B cell (primary cell): ENCODE data around the gene PIWIL1. TPM values are rescaled to one million over a fixed set of nuclear protein-coding genes. Genes with fewer than 3 reads are reported as not detected.

Experiments used
- ATAC-seq: fragments of 200-7000 bp; cut with Tn5 transposase; one replicate; pipeline ENCODE4 v1.10.0; 2021; ENCODE audit warnings: low read depth, mild to moderate bottlenecking, moderate number of reproducible peaks, moderate library complexity
- CTCF ChIA-PET: fragments of 350-600 bp; sonication (Branson Sonifier 250); formaldehyde crosslinking; loops from one replicate; lab custom pipeline; 2021; ENCODE audit warnings: antibody characterized with exemption, inconsistent platforms; lab: Charles Lee
- POLR2A ChIA-PET: fragments of 350-600 bp; sonication (Branson Sonifier 250); formaldehyde crosslinking; loops from one replicate; lab custom pipeline; 2021; ENCODE audit warnings: antibody characterized with exemption; lab: Charles Lee
- DNase-seq: peaks from one replicate; pipeline ENCODE4 v3.0.0; 2013
- H2AFZ ChIP-seq: 2 replicates; pipeline ENCODE4 v1.6.1; 2012; ENCODE audit warnings: mild to moderate bottlenecking, low read depth, low read length; ENCODE audit not compliant: insufficient read depth, poor library complexity, severe bottlenecking
- H3K27ac ChIP-seq, 2 donors: 1 replicate in 1 of 2; 2 replicates in 1 of 2; pipeline ENCODE4 v1.5.1; 2012 to 2013; ENCODE audit warnings: low read length in 2 of 2, mild to moderate bottlenecking in 2 of 2, moderate library complexity in 1 of 2
- H3K27me3 ChIP-seq, 4 experiments: fragments of 200-600 bp in 1 of 4; sonication (generic) in 1 of 4; replicated peaks in 1 of 4; 1 replicate in 2 of 4; 2 replicates in 2 of 4; pipeline versions ENCODE4 v1.6.1 to v1.7.0; 2013 to 2016; ENCODE audit warnings: low read length in 3 of 4, mild to moderate bottlenecking in 2 of 4, mixed read lengths in 1 of 4, moderate library complexity in 1 of 4; ENCODE audit not compliant: insufficient read depth in 4 of 4, control insufficient read depth in 3 of 4; ENCODE audit errors: control extremely low read depth in 1 of 4
- H3K36me3 ChIP-seq, 2 experiments: replicated peaks in 1 of 2; 1 replicate in 1 of 2; 2 replicates in 1 of 2; pipeline versions ENCODE4 v1.6.1 to v1.7.1; 2013; ENCODE audit warnings: low read length in 1 of 2; ENCODE audit not compliant: insufficient read depth in 2 of 2, control insufficient read depth in 1 of 2; ENCODE audit errors: control extremely low read depth in 1 of 2, extremely low read depth in 1 of 2
- H3K4me1 ChIP-seq, 2 donors: fragments of 200-600 bp in 1 of 2; sonication (generic) in 1 of 2; 1 replicate in 1 of 2; 2 replicates in 1 of 2; pipeline versions ENCODE4 v1.5.1 to v1.6.1; 2013 to 2017; ENCODE audit warnings: low read length in 2 of 2; ENCODE audit not compliant: control insufficient read depth in 2 of 2, insufficient read depth in 2 of 2
- H3K4me2 ChIP-seq: replicated peaks from 2 replicates; pipeline ENCODE3; 2012; ENCODE audit warnings: mild to moderate bottlenecking, low read depth, low read length; ENCODE audit not compliant: poor library complexity, severe bottlenecking
- H3K4me3 ChIP-seq, 5 experiments: fragments of 200-600 bp in 1 of 5; sonication (generic) in 1 of 5; 1 replicate in 3 of 5; 2 replicates in 2 of 5; pipeline versions ENCODE4 v1.5.1 to v1.7.0; 2011 to 2016; ENCODE audit warnings: low read length in 4 of 5, mild to moderate bottlenecking in 4 of 5, low read depth in 2 of 5, control low read depth in 1 of 5, moderate library complexity in 1 of 5; ENCODE audit not compliant: insufficient read depth in 1 of 5; ENCODE audit errors: control extremely low read depth in 1 of 5, extremely low read depth in 1 of 5
- H3K79me2 ChIP-seq: fragments of 200-600 bp; sonication (generic); one replicate; pipeline ENCODE4 v1.6.0; 2016; ENCODE audit warnings: low read length; ENCODE audit not compliant: control insufficient read depth, insufficient read depth
- H3K9ac ChIP-seq: fragments of 200-600 bp; sonication (generic); 2 replicates; pipeline ENCODE4 v1.6.1; 2017; ENCODE audit warnings: mild to moderate bottlenecking, low read length, moderate library complexity
- H3K9me3 ChIP-seq, 3 donors: one replicate each; pipeline versions ENCODE4 v1.6.1 to v1.7.1; 2013; ENCODE audit warnings: low read length in 2 of 3; ENCODE audit not compliant: control insufficient read depth in 2 of 3, insufficient read depth in 1 of 3; ENCODE audit errors: control extremely low read depth in 1 of 3
- H4K20me1 ChIP-seq: 2 replicates; pipeline ENCODE4 v1.6.0; 2012; ENCODE audit warnings: mild to moderate bottlenecking, low read length; ENCODE audit not compliant: insufficient read depth, control insufficient read depth, poor library complexity, severe bottlenecking
- H3K27ac Mint-ChIP-seq: one replicate; pipeline ENCODE4 v1.8.0; 2021; ENCODE audit warnings: mixed read lengths
- H3K27me3 Mint-ChIP-seq: one replicate; pipeline ENCODE4 v1.8.0; 2021; ENCODE audit warnings: mixed read lengths
- H3K4me1 Mint-ChIP-seq: one replicate; pipeline ENCODE4 v1.8.0; 2021; ENCODE audit warnings: mixed read lengths
- H3K4me3 Mint-ChIP-seq: one replicate; pipeline ENCODE4 v1.8.0; 2021; ENCODE audit warnings: mixed read lengths
- H3K9me3 Mint-ChIP-seq: one replicate; pipeline ENCODE4 v1.8.0; 2022; ENCODE audit warnings: mixed read lengths; ENCODE audit not compliant: insufficient read depth
- CTCF ChIP-seq: fragments of 200-600 bp; IDR thresholded peaks from one replicate; pipeline ENCODE4 v1.8.0; 2022; ENCODE audit warnings: antibody characterized with exemption, mild to moderate bottlenecking
- EZH2 ChIP-seq: IDR thresholded peaks from 2 replicates; pipeline ENCODE4 v1.6.1; 2012; ENCODE audit warnings: borderline replicate concordance, low read depth, mild to moderate bottlenecking, moderate library complexity, low read length; ENCODE audit not compliant: insufficient read depth, poor library complexity, severe bottlenecking
- WGBS: methylation state at CpG from one replicate; pipeline ENCODE4 v1.1.5; 2013; ENCODE audit warnings: missing lambda C conversion rate; ENCODE audit not compliant: insufficient coverage; 5-methylcytosine and 5-hydroxymethylcytosine counted together
- intact Hi-C: fragments of 100-400 bp; cut with micrococcal nuclease; formaldehyde crosslinking; loops from one replicate; pipeline ENCODE4 v1.10.0; 2022
- polyA plus RNA-seq: library from polyadenylated mRNA; depleted of rRNA; stranded (reverse); fragments of >200 nt; gene quantifications from 2 replicates; pipeline ENCODE4 v1.2.3, GENCODE V29; 2012
- total RNA-seq, 2 donors: library from RNA; stranded (reverse); fragments of 120-200 nt in 1 of 2; gene quantifications; 1 replicate in 1 of 2; 2 replicates in 1 of 2; pipeline versions ENCODE4 v1.2.3 to v1.2.4, GENCODE V29; 2013 to 2022

PIWIL1 gene
- total and polyA plus RNA-seq, 2 donors (not counting 1 experiment from before 2014, with no cell fraction given): not detected

GRCh38 chr12:130298322-130299021 lies 39.2 kb upstream of the PIWIL1 start:
- H3K4me1 ChIP-seq: no peaks in the 10 kb centered on the region
- ChIA-PET POLR2A (no interaction called here), CTCF (no interaction called here)
- intact Hi-C loops: no loop called here
- TF ChIP-seq CTCF: no peak
- no peak for TF ChIP-seq EZH2
- H3K4me1 Mint-ChIP-seq: no peaks in the 10 kb centered on the region
- H3K36me3 ChIP-seq: no peaks in the 10 kb centered on the region
- no peak overlapping the region for H3K27ac ChIP-seq
- H3K27me3 Mint-ChIP-seq: no peaks in the 10 kb centered on the region
- H3K4me3 Mint-ChIP-seq: no peak overlapping the region
- no peak overlapping the region for H3K4me3 ChIP-seq
- no peaks in the 10 kb centered on the region for H3K27me3 ChIP-seq
- peaks cover 12% of the 10 kb centered on the region for H3K9me3 Mint-ChIP-seq
- 100% methylated on average over 2 of the region's 5 CpGs for WGBS
- no peak for ATAC-seq
- no peaks in the 10 kb centered on the region for H4K20me1 ChIP-seq
- peaks cover 0 to 39% (median 2%) of the 10 kb centered on the region in 3 donors for H3K9me3 ChIP-seq
- no peak overlapping the region for H3K27ac Mint-ChIP-seq
- H3K4me2 ChIP-seq: no peak overlapping the region
- no peak for DNase-seq
- no peak overlapping the region for H2AFZ ChIP-seq
- H3K79me2 ChIP-seq: no peaks in the 10 kb centered on the region
- H3K9ac ChIP-seq: no peak overlapping the region

- Histone ChIP-seq H4K20me1 (no peaks in the 10 kb centered on the region), H3K4me1 (no peaks in the 10 kb centered on the region), H3K4me2 (no peak overlapping the region), H3K27ac (no peak overlapping the region), H3K4me3 (no peak overlapping the region), H3K79me2 (no peaks in the 10 kb centered on the region), H2AFZ (no peak overlapping the region), H3K9me3 (peaks cover 0 to 33% (median 2%) of the 10 kb centered on the region in 3 donors), H3K9ac (no peak overlapping the region), H3K36me3 (no peaks in the 10 kb centered on the region), H3K27me3 (no peaks in the 10 kb centered on the region)
- intact Hi-C loops: no loop called here
- ChIA-PET POLR2A (no interaction called here), CTCF (no interaction called here)
- no peak for ATAC-seq
- H3K4me3 Mint-ChIP-seq: no peak overlapping the region
- no peaks in the 10 kb centered on the region for H3K27me3 Mint-ChIP-seq
- no peak for DNase-seq
- H3K4me1 Mint-ChIP-seq: no peaks in the 10 kb centered on the region
- 50% methylated on average over 4 of the region's 6 CpGs for WGBS
- no peak for TF ChIP-seq CTCF
- no peak for TF ChIP-seq EZH2
- H3K27ac Mint-ChIP-seq: no peak overlapping the region
- peaks cover 12% of the 10 kb centered on the region for H3K9me3 Mint-ChIP-seq
Observed at GRCh38 chr12:130299574-130299973, 38.1 kb upstream of the PIWIL1 start.
